Neural progenitor cell (in vitro differentiated cells): ENCODE results near the gene SERGEF.

Source experiments
- CTCF ChIP-seq: fragments of 200-600 bp; sonication (generic); IDR thresholded peaks from 2 replicates; pipeline ENCODE4 v1.5.1; 2017; ENCODE audit warnings: antibody characterized with exemption, mild to moderate bottlenecking
- EZH2 ChIP-seq: fragments of 200-600 bp; sonication (generic); IDR thresholded peaks from 2 replicates; pipeline ENCODE4 v1.6.1; 2017; ENCODE audit warnings: antibody characterized with exemption, mild to moderate bottlenecking, moderate library complexity
- EZH2phosphoT487 ChIP-seq: fragments of 200-600 bp; sonication (generic); IDR thresholded peaks from 2 replicates; pipeline ENCODE4 v1.6.1; 2017; ENCODE audit warnings: antibody characterized with exemption

DNA sequence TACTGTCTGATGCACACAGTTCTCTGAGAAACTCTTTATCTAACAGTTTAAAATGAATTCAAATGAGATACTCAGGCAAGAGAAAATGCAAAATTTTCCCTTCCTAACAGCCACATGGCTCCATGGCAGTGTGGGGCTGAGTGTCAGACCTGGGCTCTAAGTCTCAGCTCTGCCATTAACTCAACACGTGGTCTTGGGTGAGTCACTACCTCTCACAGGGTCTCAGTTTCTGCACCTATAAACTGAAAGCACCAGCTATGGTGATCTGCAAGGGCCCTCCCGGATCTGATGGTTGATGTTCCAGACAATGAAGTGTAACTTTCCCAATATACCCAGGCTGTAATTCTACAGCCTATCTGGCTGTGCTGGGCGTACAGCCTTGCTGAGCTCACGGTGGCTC is 207.8 kb downstream of the SERGEF start:
- TF ChIP-seq CTCF (no peak), EZH2 (no peak), EZH2phosphoT487 (no peak)
